Peyer's patch (tissue), 4 donors: ENCODE data around the gene GGT7.

Source experiments
- CTCF ChIP-seq, 6 experiments: fragments of 450-650 bp in 4 of 6; fragments of 200-600 bp in 2 of 6; sonication (generic) in 1 of 6; IDR thresholded peaks; one replicate each; pipeline ENCODE4 v1.5.1; 2017 to 2019; ENCODE audit warnings: antibody characterized with exemption in 6 of 6, mild to moderate bottlenecking in 3 of 6, moderate library complexity in 1 of 6
- POLR2A ChIP-seq, 2 donors: fragments of 450-650 bp; IDR thresholded peaks; one replicate each; pipeline ENCODE4 v1.5.1; 2017; ENCODE audit warnings: antibody characterized with exemption in 2 of 2, mild to moderate bottlenecking in 2 of 2, moderate library complexity in 2 of 2

GRCh38 chr20:34820805-34821578, 51.7 kb downstream of the GGT7 start:
- TF ChIP-seq POLR2A (IDR thresholded peaks at IDR 0.05) = no peak
- no peak for TF ChIP-seq CTCF (IDR thresholded peaks at IDR 0.05)
